ENCODE measurements around the gene MSMB. TPM values are rescaled to one million over a fixed set of nuclear protein-coding genes. Genes with fewer than 3 reads are reported as not detected.

Gene MSMB
- total and polyA plus RNA-seq, 2 of the 8 experiments (the other 6 are each of a cell fraction or from before 2014, with no cell fraction given), result not detected

- H4K20me1 ChIP-seq (replicated peaks in 1 of 2; ENCODE audit: control insufficient read depth in 1 of 2, insufficient read depth in 2 of 2, low read length in 2 of 2), result no peaks in the 10 kb centered on the region
- no peak overlapping the region for H3K4me3 ChIP-seq (ENCODE audit: extremely low read depth in 1 of 4, insufficient read depth in 2 of 4, low read depth in 3 of 4, low read length in 4 of 4)
- H3K4me2 ChIP-seq (ENCODE audit: insufficient read depth in 1 of 2, low read depth in 2 of 2, low read length in 2 of 2), result no peak overlapping the region
- no peak overlapping the region for H3K18ac ChIP-seq (ENCODE audit: extremely low read depth, low read length)
- H3K27me3 ChIP-seq (replicated peaks in 1 of 4; ENCODE audit: control insufficient read depth in 3 of 4, extremely low read depth in 1 of 4, insufficient read depth in 3 of 4, low read length in 3 of 4), result no peaks in the 10 kb centered on the region
- no peak overlapping the region for H2BK12ac ChIP-seq (ENCODE audit: low read depth, low read length)
- peaks cover 0 to 3% (median 0%) of the 10 kb centered on the region in 4 experiments; a peak in 1 of 7 replicates for H3K4me1 ChIP-seq (replicated peaks in 1 of 4; ENCODE audit: control insufficient read depth in 3 of 4, insufficient read depth in 4 of 4, low read length in 3 of 4)
- H2BK5ac ChIP-seq (ENCODE audit: low read depth, low read length), result no peak overlapping the region
- no peak overlapping the region for H2BK15ac ChIP-seq (ENCODE audit: low read length)
- no peaks in the 10 kb centered on the region for H3K9me3 ChIP-seq (ENCODE audit: insufficient read depth in 2 of 2, low read depth in 1 of 2, low read length in 1 of 2)
- H2BK20ac ChIP-seq (ENCODE audit: low read length), result no peak overlapping the region
- CTCF ChIA-PET (ENCODE audit: partially characterized antibody), result no interaction called here
- no peak overlapping the region for H4K91ac ChIP-seq (replicated peaks; ENCODE audit: insufficient read length, low read length)
- no peak overlapping the region for H3K56ac ChIP-seq (replicated peaks; ENCODE audit: insufficient read length, low read depth, low read length)
- no peak for FAIRE-seq
- H3K36me3 ChIP-seq (ENCODE audit: control insufficient read depth in 2 of 4, insufficient read depth in 4 of 4, low read length in 3 of 4), result no peaks in the 10 kb centered on the region
- no peak for TF ChIP-seq TAF7 (optimal IDR thresholded peaks at IDR 0.05; ENCODE audit: borderline replicate concordance, low read depth, low read length)
- no peak for TF ChIP-seq SIN3A (conservative IDR thresholded peaks at IDR 0.05 in 1 of 2, IDR thresholded peaks at IDR 0.05 in 1 of 2; ENCODE audit: low read depth in 1 of 2, low read length in 2 of 2)
- no peak for TF ChIP-seq KDM1A (IDR thresholded peaks at IDR 0.05; ENCODE audit: borderline replicate concordance, low read length)
- TF ChIP-seq POU5F1 (IDR thresholded peaks at IDR 0.05; ENCODE audit: low read depth, low read length), result no peak
- no peak for TF ChIP-seq USF2 (IDR thresholded peaks at IDR 0.05; ENCODE audit: low read length)
- no peak for TF ChIP-seq JUND (IDR thresholded peaks at IDR 0.05; ENCODE audit: low read length)
- no peak for TF ChIP-seq ATF3 (IDR thresholded peaks at IDR 0.05; ENCODE audit: insufficient read depth, low read depth, low read length)
- no peak for TF ChIP-seq SIX5 (IDR thresholded peaks at IDR 0.05; ENCODE audit: low read depth, low read length)
- no peak for TF ChIP-seq CHD2 (IDR thresholded peaks at IDR 0.05; ENCODE audit: low read length)
- no peak for TF ChIP-seq PHF8 (conservative IDR thresholded peaks at IDR 0.05; ENCODE audit: low read depth, low read length)
- TF ChIP-seq KDM5A (IDR thresholded peaks at IDR 0.05; ENCODE audit: low read length), result no peak
- no peak for TF ChIP-seq E2F6 (IDR thresholded peaks at IDR 0.05)
- no peak overlapping the region for H3K14ac ChIP-seq (ENCODE audit: insufficient read length)
- DNase-seq (ENCODE audit: low read depth in 1 of 2, low spot score in 2 of 2), result no peak
- H3K79me2 ChIP-seq (ENCODE audit: control insufficient read depth in 1 of 2, insufficient read depth in 2 of 2, low read length in 2 of 2), result no peaks in the 10 kb centered on the region
- H4K5ac ChIP-seq (ENCODE audit: insufficient read length, low read depth, low read length), result no peak overlapping the region
- no peak overlapping the region for H4K8ac ChIP-seq (ENCODE audit: extremely low read depth, insufficient read depth, low read length)
- H3K79me1 ChIP-seq (ENCODE audit: low read depth, low read length), result no peaks in the 10 kb centered on the region
- 87% methylated on average over 4 of the region's 4 CpGs; no CpG with 5 or more reads in 1 of the 2 experiments for WGBS, 2 experiments (ENCODE audit: extremely low coverage in 1 of 2, insufficient coverage in 1 of 2, insufficient read length in 1 of 2, insufficient replicate concordance in 2 of 2, low coverage in 1 of 2, low lambda C conversion rate in 2 of 2, missing lambda C conversion rate in 1 of 2)
- no peak overlapping the region for H2AK5ac ChIP-seq (ENCODE audit: low read depth, low read length)
- H3K9ac ChIP-seq (replicated peaks in 1 of 4; ENCODE audit: extremely low read depth in 1 of 4, low read depth in 3 of 4, low read length in 3 of 4), result no peak overlapping the region
- H3K4ac ChIP-seq (replicated peaks; ENCODE audit: insufficient read length, low read depth, low read length), result no peak overlapping the region
- peak overlapping the region; percentile 61; the same call in 1 of the 2 replicates for H2AFZ ChIP-seq (ENCODE audit: low read length)
- H2BK120ac ChIP-seq (replicated peaks; ENCODE audit: low read depth, low read length), result no peak overlapping the region
- POLR2A ChIA-PET (ENCODE audit: partially characterized antibody), result interaction anchor here (0.6 kb wide), 1 partner anchor 14 kb away, joined by 4 read pairs; no protein-coding TSS in a partner anchor
- no peak overlapping the region for H3K23ac ChIP-seq (ENCODE audit: insufficient read length)
- no peak overlapping the region for H3K27ac ChIP-seq (ENCODE audit: low read depth, low read length)
- H3K23me2 ChIP-seq (ENCODE audit: low read depth, low read length), result no peaks in the 10 kb centered on the region
Measured at GRCh38 chr10:46042527-46042926, 3.5 kb downstream of the MSMB start.

All from H1 (cell line).